PFSK-1 (cell line): ENCODE data around the gene SLC22A17.

Experiments
- FOXP2 ChIP-seq: optimal IDR thresholded peaks from 2 replicates; pipeline ENCODE3; 2011; ENCODE audit warnings: borderline replicate concordance, control low read depth, inconsistent platforms; ENCODE audit not compliant: insufficient read depth; ENCODE audit errors: extremely low read length, extremely low read depth
- POLR2AphosphoS5 ChIP-seq: IDR thresholded peaks from 2 replicates; pipeline ENCODE4 v1.6.1; 2012; ENCODE audit warnings: low read depth, mild to moderate bottlenecking, control low read depth, low read length, moderate library complexity
- REST ChIP-seq, 2 experiments: IDR thresholded peaks; 2 replicates each; pipeline versions ENCODE4 v1.6.1 to v1.8.0; 2011 to 2012; ENCODE audit warnings: low read depth in 2 of 2, low read length in 2 of 2, control low read depth in 1 of 2, inconsistent platforms in 1 of 2, mild to moderate bottlenecking in 1 of 2, moderate library complexity in 1 of 2; ENCODE audit not compliant: insufficient read depth in 1 of 2
- SIN3A ChIP-seq: IDR thresholded peaks from 2 replicates; pipeline ENCODE4 v1.6.1; 2012; ENCODE audit warnings: mild to moderate bottlenecking, low read length, moderate library complexity, borderline replicate concordance; ENCODE audit not compliant: insufficient read depth
- TAF1 ChIP-seq: IDR thresholded peaks from 2 replicates; pipeline ENCODE4 v1.6.1; 2012; ENCODE audit warnings: low read length, control low read depth, borderline replicate concordance; ENCODE audit not compliant: insufficient read depth

Gene SLC22A17

GRCh38 chr14:23387916-23388882 is 35.5 kb upstream of the SLC22A17 start:
- no peak for TF ChIP-seq TAF1
- TF ChIP-seq SIN3A: no peak
- no peak for TF ChIP-seq REST (IDR thresholded peaks at IDR 0.05; ENCODE audit: insufficient read depth in 1 of 2, low read depth in 2 of 2, low read length in 2 of 2)
- no peak for TF ChIP-seq FOXP2
- no peak for TF ChIP-seq POLR2AphosphoS5

- no peak for TF ChIP-seq REST (IDR thresholded peaks at IDR 0.05; ENCODE audit: insufficient read depth in 1 of 2, low read depth in 2 of 2, low read length in 2 of 2)
Measured at GRCh38 chr14:23386999-23387398, 34.3 kb upstream of the SLC22A17 start.

- TF ChIP-seq TAF1 (no peak), FOXP2 (no peak), SIN3A (no peak), REST (IDR thresholded peaks at IDR 0.05; ENCODE audit: insufficient read depth in 1 of 2, low read depth in 2 of 2, low read length in 2 of 2) (no peak), POLR2AphosphoS5 (no peak)
Measured at GRCh38 chr14:23385642-23386265, 33.1 kb upstream of the SLC22A17 start.

GRCh38 chr14:23385244-23385641 is 32.6 kb upstream of the SLC22A17 start:
- no peak for TF ChIP-seq POLR2AphosphoS5
- no peak for TF ChIP-seq TAF1

- TF ChIP-seq SIN3A (no peak), FOXP2 (no peak), TAF1 (no peak), POLR2AphosphoS5 (no peak), REST (IDR thresholded peaks at IDR 0.05; ENCODE audit: insufficient read depth in 1 of 2, low read depth in 2 of 2, low read length in 2 of 2) (no peak)
Measured at GRCh38 chr14:23384364-23385080, 31.8 kb upstream of the SLC22A17 start.
